Measurements from ENCODE around the gene PTGER2. TPM values are rescaled to one million over a fixed set of nuclear protein-coding genes. Genes with fewer than 3 reads are reported as not detected.

Gene PTGER2
- polyA plus RNA-seq, 3 donors, result 51.5 to 90.4 (median 72.8) TPM

- peaks cover 0 to 2% of the 10 kb centered on the region in 2 donors for H3K36me3 Mint-ChIP-seq
These were observed 38.7 kb upstream of the PTGER2 start for GRCh38 chr14:52275372-52275771.

GRCh38 chr14:52277552-52277951 lies 36.6 kb upstream of the PTGER2 start:
- Histone ChIP-seq H3K4me3 (replicated peaks in 1 of 3; ENCODE audit: low read depth in 2 of 3, low read length in 3 of 3) (no peak overlapping the region), H3K79me2 (ENCODE audit: insufficient read depth, low read length) (no peaks in the 10 kb centered on the region), H3K36me3 (replicated peaks in 1 of 2; ENCODE audit: control insufficient read depth in 1 of 2, insufficient read depth in 2 of 2, low read length in 2 of 2) (no peaks in the 10 kb centered on the region), H2AFZ (ENCODE audit: insufficient read depth, low read depth, low read length, poor library complexity, severe bottlenecking) (no peak overlapping the region), H3K4me2 (replicated peaks; ENCODE audit: extremely low read depth, low read length, poor library complexity, severe bottlenecking) (no peak overlapping the region), H3K9me3 (replicated peaks in 1 of 2; ENCODE audit: control insufficient read depth in 1 of 2, insufficient read depth in 1 of 2, low read length in 2 of 2) (no peaks in the 10 kb centered on the region), H3K4me1 (ENCODE audit: control insufficient read depth in 1 of 2, insufficient read depth in 2 of 2, low read length in 2 of 2) (peaks cover 14 to 23% of the 10 kb centered on the region in 2 donors), H3K9ac (ENCODE audit: insufficient read depth, low read length, poor library complexity, severe bottlenecking) (no peak overlapping the region), H3K27ac (ENCODE audit: low read depth in 1 of 2, low read length in 2 of 2) (no peak overlapping the region), H3K27me3 (ENCODE audit: control insufficient read depth in 2 of 2, insufficient read depth in 2 of 2, low read length in 2 of 2) (peaks cover 2 to 10% of the 10 kb centered on the region in 2 donors), H4K20me1 (ENCODE audit: insufficient read depth, low read length) (no peaks in the 10 kb centered on the region)
- 79% methylated on average over 3 of the region's 4 CpGs for WGBS (ENCODE audit: insufficient coverage)
- H3K4me1 Mint-ChIP-seq, result peaks cover 21% of the 10 kb centered on the region
- no peak overlapping the region for H3K27ac Mint-ChIP-seq
- peaks cover 0 to 3% (median 0%) of the 10 kb centered on the region in 7 donors for H3K9me3 Mint-ChIP-seq
- no peak overlapping the region for H3K4me3 Mint-ChIP-seq
- DNase-seq, result no peak
- peaks cover 0 to 2% of the 10 kb centered on the region in 2 donors for H3K36me3 Mint-ChIP-seq
- intact Hi-C loops (cut with micrococcal nuclease), result no loop called here
- no peak for TF ChIP-seq CTCF (IDR thresholded peaks at IDR 0.05)
- peaks cover 6 to 12% (median 10%) of the 10 kb centered on the region in 3 donors for H3K27me3 Mint-ChIP-seq (ENCODE audit: low read depth in 3 of 3)

More at GRCh38 chr14:52275372-52275771, 38.7 kb upstream of the PTGER2 start:
- Histone ChIP-seq H3K9ac (ENCODE audit: insufficient read depth, low read length, poor library complexity, severe bottlenecking) (no peak overlapping the region), H3K27ac (ENCODE audit: low read depth in 1 of 2, low read length in 2 of 2) (no peak overlapping the region), H3K4me3 (replicated peaks in 1 of 3; ENCODE audit: low read depth in 2 of 3, low read length in 3 of 3) (no peak overlapping the region), H3K27me3 (ENCODE audit: control insufficient read depth in 2 of 2, insufficient read depth in 2 of 2, low read length in 2 of 2) (peaks cover 14 to 31% of the 10 kb centered on the region in 2 donors), H3K36me3 (replicated peaks in 1 of 2; ENCODE audit: control insufficient read depth in 1 of 2, insufficient read depth in 2 of 2, low read length in 2 of 2) (no peaks in the 10 kb centered on the region), H3K4me2 (replicated peaks; ENCODE audit: extremely low read depth, low read length, poor library complexity, severe bottlenecking) (no peak overlapping the region), H3K4me1 (ENCODE audit: control insufficient read depth in 1 of 2, insufficient read depth in 2 of 2, low read length in 2 of 2) (peaks cover 11 to 15% of the 10 kb centered on the region in 2 donors), H3K9me3 (replicated peaks in 1 of 2; ENCODE audit: control insufficient read depth in 1 of 2, insufficient read depth in 1 of 2, low read length in 2 of 2) (no peaks in the 10 kb centered on the region), H2AFZ (ENCODE audit: insufficient read depth, low read depth, low read length, poor library complexity, severe bottlenecking) (no peak overlapping the region), H4K20me1 (ENCODE audit: insufficient read depth, low read length) (no peaks in the 10 kb centered on the region), H3K79me2 (ENCODE audit: insufficient read depth, low read length) (no peaks in the 10 kb centered on the region)
- Mint-ChIP-seq H3K4me1 (peaks cover 14% of the 10 kb centered on the region), H3K27me3 (ENCODE audit: low read depth in 3 of 3) (peaks cover 21 to 32% (median 32%) of the 10 kb centered on the region in 3 donors), H3K27ac (no peak overlapping the region), H3K4me3 (no peak overlapping the region), H3K9me3 (peaks cover 0 to 3% (median 0%) of the 10 kb centered on the region in 7 donors)
- no peak for DNase-seq
- intact Hi-C loops (cut with micrococcal nuclease), result no loop called here
- TF ChIP-seq CTCF (IDR thresholded peaks at IDR 0.05), result no peak
- whole genome bisulfite sequencing (ENCODE audit: insufficient coverage), result no CpG with 5 or more reads among the region's 3 CpGs
